Astrocyte (in vitro differentiated cells and primary cell): ENCODE data around the gene PCNT.

Experiments used
- EZH2 ChIP-seq: IDR thresholded peaks from 2 replicates; pipeline ENCODE4 v1.6.1; 2012; ENCODE audit warnings: mild to moderate bottlenecking, low read length, inconsistent platforms; ENCODE audit not compliant: insufficient read depth
- TF ChIP-seq, protein P1 (sequence below): IDR thresholded peaks from 2 replicates; pipeline ENCODE4 v1.5.1; 2011; ENCODE audit warnings: low read depth, mild to moderate bottlenecking, inconsistent platforms, low read length, moderate library complexity; ENCODE audit not compliant: insufficient read depth

DNA sequence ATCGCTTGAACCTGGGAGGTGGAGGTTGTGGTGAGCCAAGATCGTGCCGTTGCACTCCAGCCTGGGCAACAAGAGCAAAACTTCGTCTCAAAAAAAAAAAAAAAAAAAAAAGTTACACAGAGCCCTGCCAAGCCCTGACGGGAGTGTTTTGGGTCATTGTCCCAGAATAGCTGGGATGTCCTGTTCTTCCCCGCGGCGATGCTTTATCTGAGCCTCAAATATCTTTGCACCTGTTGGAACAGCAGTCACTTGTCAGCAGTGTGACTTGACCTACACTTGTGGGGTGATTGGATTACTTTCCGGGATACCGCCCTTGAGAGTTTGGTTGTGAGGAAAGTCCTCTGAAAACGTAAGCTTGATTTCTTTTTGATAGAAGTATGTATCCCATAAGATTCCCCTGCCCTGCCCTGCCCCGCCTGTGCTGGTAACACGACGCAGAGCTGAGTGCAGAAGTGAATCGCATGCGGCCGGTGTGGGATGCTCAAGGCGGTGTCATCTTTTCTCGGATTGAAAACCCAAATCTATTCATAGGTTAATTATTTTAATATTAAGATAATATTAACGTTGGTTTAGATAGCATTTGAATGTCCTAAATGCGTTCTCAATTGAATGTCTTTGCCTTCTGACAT lies 50.9 kb downstream of the PCNT start:
- TF ChIP-seq, protein P1, sequence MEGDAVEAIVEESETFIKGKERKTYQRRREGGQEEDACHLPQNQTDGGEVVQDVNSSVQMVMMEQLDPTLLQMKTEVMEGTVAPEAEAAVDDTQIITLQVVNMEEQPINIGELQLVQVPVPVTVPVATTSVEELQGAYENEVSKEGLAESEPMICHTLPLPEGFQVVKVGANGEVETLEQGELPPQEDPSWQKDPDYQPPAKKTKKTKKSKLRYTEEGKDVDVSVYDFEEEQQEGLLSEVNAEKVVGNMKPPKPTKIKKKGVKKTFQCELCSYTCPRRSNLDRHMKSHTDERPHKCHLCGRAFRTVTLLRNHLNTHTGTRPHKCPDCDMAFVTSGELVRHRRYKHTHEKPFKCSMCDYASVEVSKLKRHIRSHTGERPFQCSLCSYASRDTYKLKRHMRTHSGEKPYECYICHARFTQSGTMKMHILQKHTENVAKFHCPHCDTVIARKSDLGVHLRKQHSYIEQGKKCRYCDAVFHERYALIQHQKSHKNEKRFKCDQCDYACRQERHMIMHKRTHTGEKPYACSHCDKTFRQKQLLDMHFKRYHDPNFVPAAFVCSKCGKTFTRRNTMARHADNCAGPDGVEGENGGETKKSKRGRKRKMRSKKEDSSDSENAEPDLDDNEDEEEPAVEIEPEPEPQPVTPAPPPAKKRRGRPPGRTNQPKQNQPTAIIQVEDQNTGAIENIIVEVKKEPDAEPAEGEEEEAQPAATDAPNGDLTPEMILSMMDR: no peak
- no peak for TF ChIP-seq EZH2
